ENCODE results near the gene MOB3A. TPM values are rescaled to one million over a fixed set of nuclear protein-coding genes. Genes with fewer than 3 reads are reported as not detected.

The MOB3A gene
- total RNA-seq, 2 donors from 2014 or later = 20.9 to 21.8 TPM

GRCh38 chr19:2077833-2078619, 18.1 kb downstream of the MOB3A start:
- Histone ChIP-seq H3K27ac (ENCODE audit: low read depth, low read length) (no peak overlapping the region), H3K9me3 (ENCODE audit: control insufficient read depth, low read length) (no peaks in the 10 kb centered on the region), H3K9ac (ENCODE audit: extremely low read depth, low read length, poor library complexity, severe bottlenecking) (no peak overlapping the region), H3K4me1 (ENCODE audit: control insufficient read depth, insufficient read depth, low read length) (no peaks in the 10 kb centered on the region), H3K27me3 (ENCODE audit: control insufficient read depth, insufficient read depth, low read length, poor library complexity, severe bottlenecking) (no peaks in the 10 kb centered on the region), H3K4me3 (ENCODE audit: low read length) (no peak overlapping the region), H3K36me3 (ENCODE audit: control insufficient read depth, insufficient read depth, low read length) (peaks cover 37% of the 10 kb centered on the region)
- WGBS, 2 experiments (ENCODE audit: insufficient coverage in 1 of 2, insufficient read length in 1 of 2) = 96% methylated on average over 30 to 44 of the region's 44 CpGs
- H3K4me3 Mint-ChIP-seq = no peak overlapping the region
- no peaks in the 10 kb centered on the region for H3K9me3 Mint-ChIP-seq
- H3K27me3 Mint-ChIP-seq (ENCODE audit: insufficient read depth) = no peaks in the 10 kb centered on the region
- DNase-seq = no peak
- no peak overlapping the region for H3K27ac Mint-ChIP-seq
- peaks cover 41% of the 10 kb centered on the region for H3K36me3 Mint-ChIP-seq (ENCODE audit: low read depth)
- TF ChIP-seq CTCF (conservative IDR thresholded peaks at IDR 0.05) = no peak
- H3K4me1 Mint-ChIP-seq = no peaks in the 10 kb centered on the region

- no peaks in the 10 kb centered on the region for H3K4me1 ChIP-seq (ENCODE audit: control insufficient read depth, insufficient read depth, low read length)
- TF ChIP-seq CTCF (conservative IDR thresholded peaks at IDR 0.05) = no peak
- no peak overlapping the region for H3K27ac Mint-ChIP-seq
- no peaks in the 10 kb centered on the region for H3K27me3 ChIP-seq (ENCODE audit: control insufficient read depth, insufficient read depth, low read length, poor library complexity, severe bottlenecking)
- H3K27ac ChIP-seq (ENCODE audit: low read depth, low read length) = no peak overlapping the region
- no peak overlapping the region for H3K4me3 Mint-ChIP-seq
- no peak overlapping the region for H3K4me3 ChIP-seq (ENCODE audit: low read length)
- no peak for DNase-seq
- 96 to 98% methylated on average over 6 to 7 of the region's 7 CpGs for WGBS, 2 experiments (ENCODE audit: insufficient coverage in 1 of 2, insufficient read length in 1 of 2)
- H3K36me3 ChIP-seq (ENCODE audit: control insufficient read depth, insufficient read depth, low read length) = peaks cover 41% of the 10 kb centered on the region
- H3K9me3 Mint-ChIP-seq = no peaks in the 10 kb centered on the region
- peaks cover 46% of the 10 kb centered on the region for H3K36me3 Mint-ChIP-seq (ENCODE audit: low read depth)
- H3K9ac ChIP-seq (ENCODE audit: extremely low read depth, low read length, poor library complexity, severe bottlenecking) = no peak overlapping the region
- no peaks in the 10 kb centered on the region for H3K9me3 ChIP-seq (ENCODE audit: control insufficient read depth, low read length)
- H3K4me1 Mint-ChIP-seq = no peaks in the 10 kb centered on the region
- no peaks in the 10 kb centered on the region for H3K27me3 Mint-ChIP-seq (ENCODE audit: insufficient read depth)
Observed at GRCh38 chr19:2077398-2077797, 18.7 kb downstream of the MOB3A start.

GRCh38 chr19:2076526-2076944, 19.6 kb downstream of the MOB3A start:
- DNase-seq = no peak
- H3K27me3 ChIP-seq (ENCODE audit: control insufficient read depth, insufficient read depth, low read length, poor library complexity, severe bottlenecking) = no peaks in the 10 kb centered on the region
- no peak overlapping the region for H3K4me3 ChIP-seq (ENCODE audit: low read length)
- Mint-ChIP-seq H3K4me3 (no peak overlapping the region), H3K4me1 (no peaks in the 10 kb centered on the region), H3K27me3 (ENCODE audit: insufficient read depth) (no peaks in the 10 kb centered on the region), H3K36me3 (ENCODE audit: low read depth) (peaks cover 53% of the 10 kb centered on the region), H3K27ac (no peak overlapping the region), H3K9me3 (no peaks in the 10 kb centered on the region)
- H3K36me3 ChIP-seq (ENCODE audit: control insufficient read depth, insufficient read depth, low read length) = peaks cover 40% of the 10 kb centered on the region
- H3K4me1 ChIP-seq (ENCODE audit: control insufficient read depth, insufficient read depth, low read length) = no peaks in the 10 kb centered on the region
- H3K9ac ChIP-seq (ENCODE audit: extremely low read depth, low read length, poor library complexity, severe bottlenecking) = no peak overlapping the region
- no peaks in the 10 kb centered on the region for H3K9me3 ChIP-seq (ENCODE audit: control insufficient read depth, low read length)
- H3K27ac ChIP-seq (ENCODE audit: low read depth, low read length) = no peak overlapping the region
- TF ChIP-seq CTCF (conservative IDR thresholded peaks at IDR 0.05) = no peak
- 96 to 97% methylated on average over 31 to 32 of the region's 32 CpGs for WGBS, 2 experiments (ENCODE audit: insufficient coverage in 1 of 2, insufficient read length in 1 of 2)
